OCI-LY1 (cell line): ENCODE results near the gene UNC13A.

ENCODE experiments used
- CTCF ChIP-seq: fragments of 200-600 bp; sonication (generic), shearing (Covaris generic); IDR thresholded peaks from 2 replicates; pipeline ENCODE4 v1.5.1; 2017; ENCODE audit warnings: mild to moderate bottlenecking, antibody characterized with exemption, low read length, moderate library complexity, mixed read lengths
- EZH2 ChIP-seq: fragments of 200-600 bp; sonication (generic), shearing (Covaris generic); IDR thresholded peaks from 2 replicates; pipeline ENCODE4 v1.8.0; 2017; ENCODE audit warnings: borderline replicate concordance, mixed run types, mild to moderate bottlenecking, antibody characterized with exemption, low read length, moderate library complexity, mixed read lengths

GRCh38 chr19:17590866-17591265, 97.3 kb downstream of the UNC13A start:
- TF ChIP-seq CTCF (no peak), EZH2 (no peak)
